ENCODE data around the gene TMEM184B.

DNA sequence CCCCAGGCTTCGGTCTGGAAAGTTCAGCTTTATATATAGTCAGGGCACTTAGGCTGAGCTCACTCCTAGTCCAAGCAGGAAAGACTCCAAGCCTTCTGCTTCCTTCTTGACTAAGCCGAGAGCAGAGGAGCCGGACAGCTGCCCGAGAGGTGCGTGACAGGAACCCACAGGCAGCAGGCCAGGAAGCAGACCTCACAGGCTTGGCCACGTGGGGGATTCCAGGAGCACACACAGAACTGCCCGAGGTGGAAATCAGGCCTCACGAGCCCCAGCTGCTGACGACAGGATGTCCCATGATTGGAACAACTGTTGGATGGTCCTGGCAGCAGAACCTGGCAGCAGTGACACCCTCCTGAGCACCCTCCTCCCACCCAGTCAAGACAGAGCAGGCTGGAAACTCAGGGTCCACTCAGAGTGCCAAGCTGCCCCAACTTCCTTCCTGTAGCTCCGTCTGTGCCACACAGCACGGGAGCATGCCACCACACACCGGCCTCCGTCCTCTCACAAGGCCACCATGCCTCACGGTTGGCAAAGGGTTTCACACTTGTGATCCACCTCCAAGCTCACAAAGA lies 96.6 kb downstream of the TMEM184B start:
- TF ChIP-seq, protein P1, sequence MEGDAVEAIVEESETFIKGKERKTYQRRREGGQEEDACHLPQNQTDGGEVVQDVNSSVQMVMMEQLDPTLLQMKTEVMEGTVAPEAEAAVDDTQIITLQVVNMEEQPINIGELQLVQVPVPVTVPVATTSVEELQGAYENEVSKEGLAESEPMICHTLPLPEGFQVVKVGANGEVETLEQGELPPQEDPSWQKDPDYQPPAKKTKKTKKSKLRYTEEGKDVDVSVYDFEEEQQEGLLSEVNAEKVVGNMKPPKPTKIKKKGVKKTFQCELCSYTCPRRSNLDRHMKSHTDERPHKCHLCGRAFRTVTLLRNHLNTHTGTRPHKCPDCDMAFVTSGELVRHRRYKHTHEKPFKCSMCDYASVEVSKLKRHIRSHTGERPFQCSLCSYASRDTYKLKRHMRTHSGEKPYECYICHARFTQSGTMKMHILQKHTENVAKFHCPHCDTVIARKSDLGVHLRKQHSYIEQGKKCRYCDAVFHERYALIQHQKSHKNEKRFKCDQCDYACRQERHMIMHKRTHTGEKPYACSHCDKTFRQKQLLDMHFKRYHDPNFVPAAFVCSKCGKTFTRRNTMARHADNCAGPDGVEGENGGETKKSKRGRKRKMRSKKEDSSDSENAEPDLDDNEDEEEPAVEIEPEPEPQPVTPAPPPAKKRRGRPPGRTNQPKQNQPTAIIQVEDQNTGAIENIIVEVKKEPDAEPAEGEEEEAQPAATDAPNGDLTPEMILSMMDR (IDR thresholded peaks at IDR 0.05), result no peak
- no peak for TF ChIP-seq POLR2A (IDR thresholded peaks at IDR 0.05)
